GM18511 (cell line): Measurements from ENCODE around the gene TSPAN9.

ENCODE experiments used
- ATAC-seq: cut with Tn5 transposase; IDR thresholded peaks from one replicate; pipeline ENCODE4 v1.9.1; 2021; ENCODE audit warnings: mild to moderate bottlenecking, moderate library complexity; ENCODE audit not compliant: unreplicated experiment

Gene TSPAN9

GRCh38 chr12:3075315-3075714 lies 1.9 kb upstream of the TSPAN9 start:
- no peak for ATAC-seq

GRCh38 chr12:3077572-3078081 lies 448 bp downstream of the TSPAN9 start:
- peak; percentile 12 for ATAC-seq

GRCh38 chr12:3078086-3078820 lies 1.1 kb downstream of the TSPAN9 start:
- ATAC-seq: no peak

GRCh38 chr12:3081091-3081490 lies 3.9 kb downstream of the TSPAN9 start:
- no peak for ATAC-seq

- no peak for ATAC-seq
Measured at GRCh38 chr12:3081886-3082285, 4.7 kb downstream of the TSPAN9 start.

GRCh38 chr12:3083241-3083920 lies 6.2 kb downstream of the TSPAN9 start:
- no peak for ATAC-seq

GRCh38 chr12:3083921-3084347 lies 6.8 kb downstream of the TSPAN9 start:
- ATAC-seq: no peak

- no peak for ATAC-seq
Measured at GRCh38 chr12:3084742-3085141, 7.6 kb downstream of the TSPAN9 start.

GRCh38 chr12:3085341-3086139 lies 8.4 kb downstream of the TSPAN9 start:
- ATAC-seq: no peak

- no peak for ATAC-seq
Measured at GRCh38 chr12:3086211-3086610, 9.0 kb downstream of the TSPAN9 start.

GRCh38 chr12:3086729-3087323 lies 9.6 kb downstream of the TSPAN9 start:
- no peak for ATAC-seq

GRCh38 chr12:3087758-3088650 lies 10.8 kb downstream of the TSPAN9 start:
- ATAC-seq: no peak

- no peak for ATAC-seq
Measured at GRCh38 chr12:3089588-3089987, 12.4 kb downstream of the TSPAN9 start.

GRCh38 chr12:3090240-3091037 lies 13.3 kb downstream of the TSPAN9 start:
- no peak for ATAC-seq

GRCh38 chr12:3091038-3091319 lies 13.8 kb downstream of the TSPAN9 start:
- no peak for ATAC-seq

- ATAC-seq: no peak
Measured at GRCh38 chr12:3091382-3092241, 14.4 kb downstream of the TSPAN9 start.

- no peak for ATAC-seq
Measured at GRCh38 chr12:3092764-3093163, 15.6 kb downstream of the TSPAN9 start.

GRCh38 chr12:3097186-3097804 lies 20.1 kb downstream of the TSPAN9 start:
- ATAC-seq: no peak
